Lower leg skin (tissue), 4 donors: ENCODE data around the gene B4GALNT4. TPM values are rescaled to one million over a fixed set of nuclear protein-coding genes. Genes with fewer than 3 reads are reported as not detected.

Source experiments
- DNase-seq, 2 donors: peaks; one replicate each; pipeline ENCODE4 v3.0.0-alpha.2; 2019; ENCODE audit warnings: low spot score in 2 of 2
- H3K4me3 ChIP-seq: fragments of 200-600 bp; sonication (generic); 2 replicates; pipeline ENCODE4 v1.5.1; 2017; ENCODE audit warnings: mild to moderate bottlenecking, low read depth; ENCODE audit not compliant: poor library complexity, severe bottlenecking
- CTCF ChIP-seq, 3 donors: fragments of 450-650 bp; IDR thresholded peaks; one replicate each; pipeline ENCODE4 v1.5.1; 2016; ENCODE audit warnings: antibody characterized with exemption in 3 of 3, mild to moderate bottlenecking in 3 of 3, moderate library complexity in 2 of 3
- POLR2A ChIP-seq, 2 donors: fragments of 450-650 bp; IDR thresholded peaks; one replicate each; pipeline ENCODE4 v1.6.1; 2016 to 2017; ENCODE audit warnings: antibody characterized with exemption in 2 of 2, mild to moderate bottlenecking in 1 of 2, moderate library complexity in 1 of 2
- WGBS, 2 donors: methylation state at CpG; one replicate each; pipeline ENCODE4 v1.1.5; 2018; 5-methylcytosine and 5-hydroxymethylcytosine counted together
- intact Hi-C: fragments of 100-400 bp; cut with DNase I; formaldehyde crosslinking; loops from one replicate; pipeline ENCODE4 v1.15.0; 2023; ENCODE audit warnings: low total_unique reads
- total RNA-seq, 4 donors: library from RNA; depleted of rRNA; stranded (reverse); fragments of >200 nt; gene quantifications; one replicate each; pipeline ENCODE4 v1.1.0, GENCODE V29; 2016

The B4GALNT4 gene
- total RNA-seq, 4 donors from 2014 or later: 1.8 to 20.0 (median 5.0) TPM

- 38 to 50% methylated on average over 18 of the region's 18 CpGs for WGBS, 2 donors
- intact Hi-C loops: loop anchor here (10.0 kb wide), 2 partner anchors 46 to 96 kb away; partner anchors contain the start of gene IFITM2
- no peak overlapping the region for H3K4me3 ChIP-seq
- DNase-seq: no peak
- no peak for TF ChIP-seq CTCF (IDR thresholded peaks at IDR 0.05)
- no peak for TF ChIP-seq POLR2A (IDR thresholded peaks at IDR 0.05)
These were observed 18.5 kb upstream of the B4GALNT4 start for GRCh38 chr11:350723-351255.

- 96% methylated on average over 14 of the region's 14 CpGs for WGBS, 2 donors
- H3K4me3 ChIP-seq: no peak overlapping the region
- intact Hi-C loops: loop anchor here (10.0 kb wide), 2 partner anchors 47 to 97 kb away; partner anchors contain the start of gene IFITM2
- no peak for DNase-seq
- TF ChIP-seq POLR2A (IDR thresholded peaks at IDR 0.05) (no peak), CTCF (IDR thresholded peaks at IDR 0.05) (no peak)
These were observed 17.9 kb upstream of the B4GALNT4 start for GRCh38 chr11:351411-351810.

- intact Hi-C loops: loop anchor here (10.0 kb wide), 2 partner anchors 48 to 98 kb away; partner anchors contain the start of gene IFITM2
- H3K4me3 ChIP-seq: no peak overlapping the region
- no peak for DNase-seq
- 91 to 94% methylated on average over 12 of the region's 12 CpGs for WGBS, 2 donors
- no peak for TF ChIP-seq POLR2A (IDR thresholded peaks at IDR 0.05)
- TF ChIP-seq CTCF (IDR thresholded peaks at IDR 0.05): no peak
These were observed 16.8 kb upstream of the B4GALNT4 start for GRCh38 chr11:352456-353031.

GRCh38 chr11:353179-353873, 16.0 kb upstream of the B4GALNT4 start:
- 20 to 23% methylated on average over 16 of the region's 16 CpGs for WGBS, 2 donors
- DNase-seq: peak; percentile 70 to 96
- H3K4me3 ChIP-seq: no peak overlapping the region
- TF ChIP-seq CTCF (IDR thresholded peaks at IDR 0.05) (no peak), POLR2A (IDR thresholded peaks at IDR 0.05) (no peak)
- intact Hi-C loops: loop anchor here (10.0 kb wide), 2 partner anchors 49 to 99 kb away; partner anchors contain the start of gene IFITM2

GRCh38 chr11:355581-356458, 13.5 kb upstream of the B4GALNT4 start:
- H3K4me3 ChIP-seq: no peak overlapping the region
- intact Hi-C loops: loop anchor here (10.0 kb wide), 2 partner anchors 51 to 101 kb away; partner anchors contain the start of gene IFITM2
- 4 to 5% methylated on average over 12 to 44 of the region's 76 CpGs for WGBS, 2 donors
- peak in 1 of 2 donors; percentile 64 for TF ChIP-seq POLR2A (IDR thresholded peaks at IDR 0.05)
- no peak for TF ChIP-seq CTCF (IDR thresholded peaks at IDR 0.05)
- peak; percentile 85 to 98 for DNase-seq
